Measurements from ENCODE around the gene ODAM.
"Not testable (repeated sequence)": the region's sequence is repeated elsewhere in the genome, so short reads cannot be mapped to it uniquely, and the experiment has no call there.

ODAM gene

GRCh38 chr4:70196857-70197256, 1.3 kb downstream of the ODAM start:
- H4K20me1 ChIP-seq (ENCODE audit: insufficient read depth, low read length) = no peaks in the 10 kb centered on the region
- H3K9ac ChIP-seq (ENCODE audit: low read length) = no peak overlapping the region
- H3K4me2 ChIP-seq (ENCODE audit: low read length) = no peak overlapping the region
- no peaks in the 10 kb centered on the region for H3K9me3 ChIP-seq (ENCODE audit: insufficient read depth, low read length)
- H3K79me2 ChIP-seq (ENCODE audit: low read length) = no peaks in the 10 kb centered on the region
- no peak overlapping the region for H2AFZ ChIP-seq (ENCODE audit: low read depth, low read length)
- TF ChIP-seq EZH2phosphoT487 (IDR thresholded peaks at IDR 0.05; ENCODE audit: low read depth) = no peak
- TF ChIP-seq CTCF (IDR thresholded peaks at IDR 0.05; ENCODE audit: low read depth, low read length) = no peak
- no peaks in the 10 kb centered on the region for H3K4me1 ChIP-seq (ENCODE audit: low read length)
- H3K27me3 ChIP-seq (ENCODE audit: low read depth, low read length) = no peaks in the 10 kb centered on the region
- no peak overlapping the region for H3K27ac ChIP-seq (ENCODE audit: low read length)
- no peaks in the 10 kb centered on the region for H3K36me3 ChIP-seq (replicated peaks; ENCODE audit: low read depth, low read length)
- H3K4me3 ChIP-seq (ENCODE audit: low read length) = no peak overlapping the region

- Histone ChIP-seq H3K4me2 (ENCODE audit: low read length) (no peak overlapping the region), H3K4me3 (ENCODE audit: low read length) (no peak overlapping the region), H2AFZ (ENCODE audit: low read depth, low read length) (no peak overlapping the region), H3K4me1 (ENCODE audit: low read length) (no peaks in the 10 kb centered on the region), H3K79me2 (ENCODE audit: low read length) (no peaks in the 10 kb centered on the region), H4K20me1 (ENCODE audit: insufficient read depth, low read length) (no peaks in the 10 kb centered on the region), H3K9me3 (ENCODE audit: insufficient read depth, low read length) (no peaks in the 10 kb centered on the region), H3K27ac (ENCODE audit: low read length) (no peak overlapping the region), H3K27me3 (ENCODE audit: low read depth, low read length) (no peaks in the 10 kb centered on the region), H3K9ac (ENCODE audit: low read length) (no peak overlapping the region), H3K36me3 (replicated peaks; ENCODE audit: low read depth, low read length) (no peaks in the 10 kb centered on the region)
- TF ChIP-seq EZH2phosphoT487 (IDR thresholded peaks at IDR 0.05; ENCODE audit: low read depth) = no peak
- no peak for TF ChIP-seq CTCF (IDR thresholded peaks at IDR 0.05; ENCODE audit: low read depth, low read length)
Measured at GRCh38 chr4:70197842-70198241, 2.3 kb downstream of the ODAM start.

GRCh38 chr4:70203601-70204000, 8.1 kb downstream of the ODAM start:
- H2AFZ ChIP-seq (ENCODE audit: low read depth, low read length) = no peak overlapping the region
- H3K9ac ChIP-seq (ENCODE audit: low read length) = no peak overlapping the region
- no peaks in the 10 kb centered on the region for H3K36me3 ChIP-seq (replicated peaks; ENCODE audit: low read depth, low read length)
- no peak overlapping the region for H3K4me2 ChIP-seq (ENCODE audit: low read length)
- no peaks in the 10 kb centered on the region for H3K4me1 ChIP-seq (ENCODE audit: low read length)
- no peaks in the 10 kb centered on the region for H3K9me3 ChIP-seq (ENCODE audit: insufficient read depth, low read length)
- H3K27ac ChIP-seq (ENCODE audit: low read length) = no peak overlapping the region
- H3K79me2 ChIP-seq (ENCODE audit: low read length) = no peaks in the 10 kb centered on the region
- H3K27me3 ChIP-seq (ENCODE audit: low read depth, low read length) = no peaks in the 10 kb centered on the region
- no peaks in the 10 kb centered on the region for H4K20me1 ChIP-seq (ENCODE audit: insufficient read depth, low read length)
- no peak overlapping the region for H3K4me3 ChIP-seq (ENCODE audit: low read length)
- TF ChIP-seq EZH2phosphoT487 (IDR thresholded peaks at IDR 0.05; ENCODE audit: low read depth) (no peak), CTCF (IDR thresholded peaks at IDR 0.05; ENCODE audit: low read depth, low read length) (no peak)

GRCh38 chr4:70212752-70213151, 17.2 kb downstream of the ODAM start:
- H2AFZ ChIP-seq (ENCODE audit: low read depth, low read length); H3K27me3 ChIP-seq (ENCODE audit: low read depth, low read length); H3K4me2 ChIP-seq (ENCODE audit: low read length); H3K27ac ChIP-seq (ENCODE audit: low read length); H3K36me3 ChIP-seq (replicated peaks; ENCODE audit: low read depth, low read length); H3K79me2 ChIP-seq (ENCODE audit: low read length); H3K9ac ChIP-seq (ENCODE audit: low read length); H4K20me1 ChIP-seq (ENCODE audit: insufficient read depth, low read length); H3K4me3 ChIP-seq (ENCODE audit: low read length); H3K9me3 ChIP-seq (ENCODE audit: insufficient read depth, low read length); H3K4me1 ChIP-seq (ENCODE audit: low read length): not testable (repeated sequence)

- H3K4me2 ChIP-seq (ENCODE audit: low read length); H3K36me3 ChIP-seq (replicated peaks; ENCODE audit: low read depth, low read length); H3K4me3 ChIP-seq (ENCODE audit: low read length); H3K79me2 ChIP-seq (ENCODE audit: low read length); H4K20me1 ChIP-seq (ENCODE audit: insufficient read depth, low read length); H3K27me3 ChIP-seq (ENCODE audit: low read depth, low read length); H2AFZ ChIP-seq (ENCODE audit: low read depth, low read length); H3K27ac ChIP-seq (ENCODE audit: low read length); H3K9ac ChIP-seq (ENCODE audit: low read length); H3K9me3 ChIP-seq (ENCODE audit: insufficient read depth, low read length); H3K4me1 ChIP-seq (ENCODE audit: low read length): not testable (repeated sequence)
Measured at GRCh38 chr4:70216109-70216508, 20.6 kb downstream of the ODAM start.

- H3K9me3 ChIP-seq (ENCODE audit: insufficient read depth, low read length); H3K27ac ChIP-seq (ENCODE audit: low read length); H3K4me2 ChIP-seq (ENCODE audit: low read length); H3K9ac ChIP-seq (ENCODE audit: low read length); H4K20me1 ChIP-seq (ENCODE audit: insufficient read depth, low read length); H3K4me1 ChIP-seq (ENCODE audit: low read length); H2AFZ ChIP-seq (ENCODE audit: low read depth, low read length); H3K27me3 ChIP-seq (ENCODE audit: low read depth, low read length); H3K4me3 ChIP-seq (ENCODE audit: low read length); H3K79me2 ChIP-seq (ENCODE audit: low read length); H3K36me3 ChIP-seq (replicated peaks; ENCODE audit: low read depth, low read length): not testable (repeated sequence)
Measured at GRCh38 chr4:70216550-70216949, 21.0 kb downstream of the ODAM start.

- H4K20me1 ChIP-seq (ENCODE audit: insufficient read depth, low read length); H3K9ac ChIP-seq (ENCODE audit: low read length); H3K4me1 ChIP-seq (ENCODE audit: low read length); H3K27ac ChIP-seq (ENCODE audit: low read length); H3K4me2 ChIP-seq (ENCODE audit: low read length); H3K27me3 ChIP-seq (ENCODE audit: low read depth, low read length); H2AFZ ChIP-seq (ENCODE audit: low read depth, low read length); H3K9me3 ChIP-seq (ENCODE audit: insufficient read depth, low read length); H3K79me2 ChIP-seq (ENCODE audit: low read length); H3K36me3 ChIP-seq (replicated peaks; ENCODE audit: low read depth, low read length); H3K4me3 ChIP-seq (ENCODE audit: low read length): not testable (repeated sequence)
Measured at GRCh38 chr4:70221389-70221788, 25.9 kb downstream of the ODAM start.
